GM21576 (cell line): ENCODE measurements around the gene CRABP2.

Experiments
- ATAC-seq: cut with Tn5 transposase; IDR thresholded peaks from one replicate; pipeline ENCODE4 v1.9.1; 2021; ENCODE audit warnings: mild to moderate bottlenecking, moderate library complexity; ENCODE audit not compliant: unreplicated experiment

CRABP2 gene

DNA sequence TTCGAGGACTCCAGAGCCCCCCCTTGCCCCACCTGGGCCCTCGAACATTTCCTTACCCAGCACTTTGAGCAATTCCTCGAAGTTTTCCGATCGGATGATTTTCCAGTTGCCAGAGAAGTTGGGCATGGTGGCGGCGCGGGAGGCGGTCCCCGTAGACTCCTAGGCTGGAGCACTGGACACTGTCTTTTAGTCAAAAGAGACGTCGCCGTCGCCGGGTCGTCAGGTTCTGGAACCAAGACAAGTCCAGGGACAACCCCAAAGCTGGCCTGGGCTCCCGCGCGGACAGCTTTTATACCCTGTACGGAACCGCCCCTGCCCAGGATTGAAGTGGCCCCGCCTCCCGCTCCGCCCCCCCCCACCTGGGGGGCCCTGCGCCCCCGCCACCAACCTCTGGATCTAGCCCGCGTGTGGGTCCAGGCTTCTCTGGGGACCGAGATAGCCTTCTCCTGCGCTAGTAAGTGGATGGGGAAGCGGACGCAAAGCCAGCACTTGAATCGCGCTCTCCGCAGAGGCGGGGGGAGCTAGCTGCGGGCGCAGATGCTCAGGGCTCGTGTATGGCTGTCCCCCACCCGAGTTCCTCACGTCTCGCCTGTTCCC is at the start of gene CRABP2:
TSS of gene CRABP2 (minus strand) at position 263 of the 597 bp plus-strand sequence. CDS start at position 126, 137 bp downstream.
- no peak for ATAC-seq

DNA sequence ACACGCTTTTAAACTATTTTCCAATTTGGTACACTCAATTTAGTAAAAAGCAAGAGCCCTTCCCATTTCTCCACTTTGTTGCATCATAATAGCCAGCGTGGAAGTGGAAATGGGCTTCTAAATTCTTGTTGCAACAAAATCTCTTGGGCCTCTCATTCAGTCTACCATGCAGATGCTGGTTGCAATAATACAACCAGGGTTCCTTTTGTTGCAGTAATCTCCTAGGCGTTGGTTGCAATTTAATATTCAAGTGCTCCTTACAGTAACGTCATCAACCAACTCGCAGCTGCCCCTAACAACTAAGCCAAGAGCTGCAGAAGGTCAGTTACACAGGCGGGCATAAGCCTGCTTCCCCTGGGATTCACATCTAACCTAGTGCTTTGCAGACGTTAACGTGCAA is 48.8 kb upstream of the CRABP2 start:
- ATAC-seq, result no peak

DNA sequence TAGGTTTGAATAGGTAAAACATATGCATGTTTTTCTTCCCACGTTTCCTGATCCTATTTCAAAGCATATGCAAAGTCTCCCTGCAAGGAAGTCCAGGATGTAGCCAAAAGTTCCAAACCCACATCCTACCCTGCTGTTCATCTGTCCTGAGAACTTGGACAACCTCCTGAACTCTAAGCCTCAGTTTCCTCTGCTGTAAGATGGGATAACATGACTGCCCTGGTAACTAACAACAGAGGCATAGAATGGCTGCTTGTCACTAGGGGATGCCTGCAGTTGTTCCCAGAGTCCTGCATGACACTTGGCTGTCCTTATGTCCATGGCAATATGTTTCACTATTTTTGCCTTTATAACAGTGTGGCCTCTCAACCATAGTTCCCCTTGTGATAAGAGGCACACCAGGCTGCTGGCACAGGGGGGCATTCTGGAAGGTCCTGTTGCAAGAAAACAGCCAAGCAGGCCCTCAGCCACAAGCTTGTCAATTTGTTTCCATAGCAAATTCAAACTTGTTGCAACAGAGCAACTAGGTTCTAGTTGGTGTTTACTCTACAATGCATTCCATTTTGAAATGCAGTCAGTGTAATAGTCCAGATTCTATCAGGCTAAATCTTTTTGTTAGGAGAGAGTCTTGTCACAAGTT is 47.6 kb upstream of the CRABP2 start:
- no peak for ATAC-seq

DNA sequence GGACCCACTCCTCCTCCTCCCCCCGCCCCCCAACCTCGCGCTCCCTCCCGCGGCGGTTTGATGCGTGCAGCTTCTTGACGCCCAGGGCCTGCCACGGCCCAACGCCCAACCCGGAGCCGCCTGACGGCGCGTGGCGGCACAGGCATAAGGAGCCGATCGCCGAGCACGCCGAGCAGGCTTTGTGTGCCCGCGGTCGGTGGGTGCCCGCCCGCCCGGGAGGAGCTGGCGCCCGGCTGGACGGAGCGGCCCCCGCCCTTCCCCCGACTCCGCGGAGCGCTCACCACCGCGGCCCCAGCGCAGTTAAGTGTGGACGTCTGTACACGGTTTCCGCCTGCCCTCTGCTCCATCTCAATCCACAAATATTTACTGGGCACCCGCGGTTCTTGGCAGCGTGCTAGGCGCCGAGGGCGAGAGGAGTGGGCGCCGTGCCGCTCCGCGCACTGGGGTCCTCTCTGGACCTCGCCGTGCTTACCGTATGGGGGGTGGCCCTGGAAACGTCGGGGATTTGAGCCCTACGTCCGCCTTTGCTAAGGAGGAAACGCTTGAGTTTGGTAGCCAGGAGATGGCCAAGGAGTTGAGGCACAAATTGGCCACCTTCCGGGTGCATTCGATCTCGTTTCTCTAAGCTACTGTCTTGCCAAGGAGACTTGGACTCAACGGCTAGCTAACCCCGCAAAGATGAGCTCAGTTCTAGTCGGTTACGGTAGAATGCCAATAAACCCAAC is 46.5 kb upstream of the CRABP2 start:
- ATAC-seq, result peak; percentile 50

DNA sequence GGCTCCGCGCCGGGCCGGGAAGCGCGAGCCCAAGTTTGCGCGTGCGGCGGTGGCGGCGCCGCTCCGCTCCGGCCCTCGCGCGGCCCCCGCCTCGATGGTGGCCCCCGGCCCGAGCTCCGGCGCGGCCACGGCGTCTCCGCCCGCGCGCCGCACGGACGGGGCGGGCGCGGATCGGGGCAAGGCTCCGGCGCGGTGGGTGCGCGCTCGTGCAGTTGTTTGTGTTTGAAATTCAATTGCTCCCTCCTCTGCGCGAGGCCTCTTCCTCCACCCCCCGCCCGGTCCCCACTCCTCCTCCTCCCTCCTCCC is 46.0 kb upstream of the CRABP2 start, which contains the start of gene HDGF:
TSS of gene HDGF (minus strand) at position 225 of the 306 bp plus-strand sequence. CDS start 246 bp downstream, outside the sequence.
- ATAC-seq, result no peak

DNA sequence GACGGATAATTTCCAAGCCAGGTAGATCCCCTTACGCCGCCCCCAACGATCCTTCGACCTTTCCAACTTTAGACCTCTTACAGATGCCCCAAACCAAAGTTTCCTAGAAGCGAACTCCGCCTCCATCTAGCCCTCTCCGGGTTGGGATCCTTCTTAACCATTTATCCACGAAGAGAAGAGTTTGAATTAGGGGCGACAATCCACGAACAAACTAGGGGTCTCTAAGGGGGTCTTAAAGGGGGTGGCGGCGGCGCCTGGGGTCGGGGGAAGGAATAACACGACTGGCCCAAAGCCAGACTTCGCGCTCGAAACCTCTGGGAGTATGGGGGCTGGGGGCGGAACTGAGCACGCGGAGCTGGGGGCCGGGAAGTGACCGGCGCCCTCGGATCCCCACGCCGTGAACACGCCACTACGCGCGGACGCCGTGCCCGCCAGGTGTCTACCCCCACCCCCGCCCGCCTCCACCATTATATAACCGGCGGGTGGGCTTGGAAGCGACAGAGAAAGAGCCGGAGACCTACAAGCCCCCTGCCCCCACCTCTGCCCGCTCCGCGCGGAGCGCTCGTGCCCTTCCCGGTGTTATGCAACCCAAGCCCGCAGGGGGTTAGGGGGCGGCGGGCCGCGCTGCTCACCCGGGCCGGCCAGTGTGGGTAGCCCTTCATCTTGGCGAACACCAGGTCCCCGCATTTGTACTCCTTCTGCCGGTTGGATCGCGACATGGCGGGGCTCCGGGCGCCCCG is 45.5 kb upstream of the CRABP2 start:
- peak; percentile 9 for ATAC-seq

DNA sequence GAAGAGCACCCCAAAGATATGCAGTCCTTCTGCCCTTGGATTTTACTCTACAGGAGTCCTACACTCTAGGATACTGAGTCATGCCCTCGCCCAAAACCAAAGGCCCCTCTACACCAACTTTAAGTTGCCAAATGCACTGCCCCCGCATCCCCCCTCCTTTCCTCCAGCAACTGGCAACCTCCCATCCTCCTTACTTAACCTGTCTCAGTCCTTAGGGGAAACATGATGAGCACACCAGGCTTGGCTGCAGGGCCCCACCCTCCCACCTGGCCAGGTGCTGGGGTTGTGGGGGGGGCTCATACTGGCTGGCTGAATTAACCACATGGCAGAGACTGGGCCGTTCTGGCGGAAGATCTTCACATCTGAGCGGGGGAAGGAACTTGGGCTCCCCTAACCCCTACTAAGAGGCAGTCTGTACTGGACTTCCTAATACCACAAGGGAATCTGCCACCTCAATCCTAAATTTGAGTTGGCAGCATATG is 44.8 kb upstream of the CRABP2 start:
- no peak for ATAC-seq

DNA sequence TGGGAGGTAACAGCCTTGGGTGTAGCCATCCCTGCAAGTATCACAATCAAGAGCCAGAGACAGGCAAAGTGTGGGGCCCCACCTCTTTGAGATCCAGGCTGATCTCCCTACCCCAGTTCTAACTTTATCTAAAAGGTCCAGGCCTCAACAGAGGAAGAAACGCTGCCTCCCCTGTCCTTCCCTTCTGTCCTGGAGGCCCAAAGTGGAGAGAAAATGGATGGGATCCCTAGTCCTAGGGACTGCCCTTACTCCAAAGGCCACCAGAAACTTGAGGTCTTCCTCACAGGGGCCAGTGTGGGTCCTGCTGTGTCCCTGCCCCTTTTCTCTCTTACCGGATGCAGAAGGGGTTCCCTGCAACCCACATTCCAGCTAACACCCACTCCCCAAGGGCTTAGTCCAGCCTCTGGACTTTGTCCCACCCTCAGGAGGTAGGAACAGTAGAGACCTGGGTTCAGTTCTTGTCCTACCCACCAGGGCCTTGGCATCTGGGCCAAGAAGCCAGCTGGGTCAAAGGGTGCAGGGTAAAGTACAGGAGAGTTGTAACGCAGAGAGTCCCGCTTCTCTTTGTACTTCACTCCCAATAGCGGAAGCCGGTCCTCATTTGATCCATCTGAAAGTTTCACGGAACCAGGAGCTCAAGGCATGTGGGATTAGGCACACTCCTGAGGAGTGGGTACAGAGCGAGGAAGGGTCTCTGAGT is 44.2 kb upstream of the CRABP2 start:
- no peak for ATAC-seq

DNA sequence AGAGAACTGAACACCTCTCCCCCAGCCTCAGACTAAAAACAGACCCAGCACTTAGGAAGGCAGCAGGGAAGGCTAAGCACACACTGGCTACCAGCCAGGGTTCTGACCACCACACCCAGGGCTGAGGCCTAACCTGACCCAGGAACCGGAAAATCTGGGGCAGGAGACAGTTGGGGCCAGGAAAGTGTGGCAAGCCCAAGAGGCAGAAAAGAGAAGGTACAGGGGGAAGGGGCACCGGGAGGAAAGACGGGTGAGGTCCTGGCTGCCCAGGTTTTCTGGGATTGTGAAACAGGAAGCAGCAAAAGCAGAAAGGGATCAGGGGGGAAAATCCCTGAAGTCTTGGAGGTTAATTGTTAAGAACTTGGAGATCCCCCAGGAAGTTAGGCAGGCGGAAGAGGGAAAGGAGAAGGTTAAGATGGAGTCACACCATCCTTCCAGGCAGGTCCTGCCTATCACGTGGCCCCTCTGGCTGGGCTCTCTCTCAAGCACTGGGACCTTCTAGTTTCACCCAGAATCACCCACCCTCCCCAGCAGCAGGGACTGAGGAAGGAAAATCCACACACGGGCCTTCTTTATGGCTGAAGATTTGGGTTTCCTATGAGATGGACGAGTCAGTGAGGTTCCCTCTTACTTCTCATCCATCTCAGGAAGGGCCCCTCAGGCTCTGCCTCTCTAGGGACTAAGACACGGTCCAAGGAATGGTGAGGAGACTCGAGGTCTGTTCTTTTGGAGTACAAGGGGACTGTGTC is 43.5 kb upstream of the CRABP2 start:
- no peak for ATAC-seq

DNA sequence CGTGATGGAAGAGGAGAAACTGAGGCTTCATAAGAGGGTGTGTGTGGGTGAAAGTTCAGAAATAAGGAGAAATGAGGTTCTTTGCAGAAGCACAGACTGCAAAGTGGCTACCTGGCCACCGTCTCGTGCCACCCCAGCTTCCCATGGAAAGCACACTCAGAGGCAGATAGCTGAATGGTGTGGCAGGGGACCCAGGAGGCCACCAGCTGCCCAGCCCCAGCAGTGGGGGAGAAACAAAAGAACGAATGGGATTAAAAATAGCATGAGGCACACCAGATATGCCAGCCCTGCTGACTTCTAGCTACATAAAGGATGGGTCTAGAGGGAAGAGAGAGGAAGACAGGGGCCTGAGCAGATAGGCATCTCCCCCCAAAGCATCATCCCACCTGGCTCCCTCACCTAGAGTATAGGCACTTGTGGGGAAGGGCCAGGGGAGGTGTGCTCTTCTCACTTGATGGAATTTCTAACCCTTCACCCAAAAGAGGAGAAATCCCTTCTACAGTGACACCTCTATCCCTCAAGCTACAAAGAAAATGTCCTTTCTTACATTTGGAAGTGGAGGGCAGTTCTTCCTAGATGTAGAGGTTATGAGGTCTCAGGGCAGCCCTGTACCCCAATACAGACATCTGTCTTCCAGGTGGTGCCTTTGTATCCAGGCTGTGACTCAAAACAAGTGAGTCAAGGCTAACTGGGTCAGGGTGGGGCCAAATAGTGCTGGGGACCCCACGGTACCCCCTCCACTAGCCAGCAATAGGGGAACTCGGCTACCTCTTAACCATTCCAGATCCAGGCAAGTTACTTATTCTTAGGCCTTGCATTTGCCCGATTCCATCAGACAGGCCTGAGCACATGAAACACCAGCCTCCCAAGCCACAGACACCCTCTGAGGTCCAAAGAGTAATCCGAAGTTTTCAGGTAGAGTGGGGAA is 42.6 kb upstream of the CRABP2 start:
- no peak for ATAC-seq

DNA sequence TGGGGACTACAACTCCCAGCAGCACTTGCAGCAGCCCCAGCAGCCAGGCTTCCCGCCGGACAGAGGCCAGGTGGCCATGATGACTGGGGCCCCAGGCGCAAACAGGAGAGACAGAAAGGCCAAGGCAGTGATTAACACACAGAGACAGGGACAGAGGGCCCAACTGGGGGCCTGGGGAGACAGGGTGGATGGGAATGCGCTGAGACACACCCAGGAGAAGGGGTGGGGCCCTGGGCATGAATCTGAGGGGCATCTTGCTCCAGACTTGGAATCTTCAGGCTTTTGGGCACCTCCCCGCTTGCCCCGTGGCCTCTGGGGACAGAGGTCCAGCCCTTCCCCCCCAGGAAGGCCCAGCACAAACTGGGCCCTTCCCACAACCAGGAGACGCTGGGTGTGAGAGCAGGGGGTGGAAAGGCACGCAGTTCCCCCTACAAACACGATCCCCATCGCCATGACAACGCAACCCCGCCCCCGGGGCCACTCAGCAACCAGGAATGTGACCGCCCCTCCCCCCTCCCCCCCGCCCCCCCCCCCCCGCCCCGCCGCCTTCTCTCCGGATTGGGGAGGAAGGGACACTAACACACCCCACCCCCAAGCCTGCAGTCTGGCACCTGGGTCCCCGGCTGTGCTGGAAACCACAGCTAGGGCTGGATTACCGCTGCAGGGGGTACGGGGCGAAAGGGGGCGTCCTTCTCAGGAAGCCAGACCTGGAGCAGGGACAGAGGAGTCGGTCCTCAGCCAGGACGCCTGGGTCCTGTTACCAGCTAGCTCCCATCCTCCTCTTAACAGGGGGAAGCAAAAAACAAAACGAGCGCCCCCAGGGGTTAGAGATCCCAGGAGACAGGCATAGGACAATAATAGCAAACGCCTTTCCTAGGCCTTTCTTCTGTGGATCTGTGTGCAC is 41.6 kb upstream of the CRABP2 start:
- ATAC-seq, result no peak

DNA sequence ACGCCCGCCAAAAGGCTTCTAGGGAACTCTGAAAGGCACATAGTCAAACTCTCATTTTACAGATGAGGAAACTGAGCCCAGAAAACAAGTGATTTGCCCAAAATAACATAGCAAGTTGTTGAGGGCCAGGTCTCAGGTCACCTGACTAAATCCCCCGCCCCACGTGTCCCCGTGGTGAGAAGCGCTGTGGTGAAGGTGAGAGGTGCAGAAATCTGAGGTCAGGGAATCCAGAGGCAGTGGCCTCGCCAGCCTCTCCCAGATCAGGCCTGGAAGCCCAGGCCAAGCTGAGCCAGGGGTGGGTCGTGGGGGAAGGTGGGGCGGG is 41.0 kb upstream of the CRABP2 start:
- ATAC-seq, result no peak

DNA sequence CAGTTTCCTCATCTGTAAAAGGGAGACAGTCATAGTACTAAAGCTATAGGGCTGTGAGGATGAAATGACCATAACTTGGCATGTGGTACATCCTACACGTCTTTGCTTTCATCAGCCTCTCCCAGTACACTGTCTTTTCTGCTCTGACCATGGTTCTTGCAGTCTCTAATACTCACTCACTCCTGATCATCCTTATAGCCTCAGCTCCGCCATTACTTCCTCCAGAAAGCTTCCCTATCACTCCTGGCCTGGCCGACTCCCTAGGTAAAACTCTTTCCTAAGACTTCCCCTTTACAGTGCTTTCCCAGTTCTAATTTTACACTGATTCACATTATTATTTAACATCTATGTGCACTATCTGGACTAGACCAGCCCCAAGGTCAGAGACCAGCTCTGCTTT is 40.5 kb upstream of the CRABP2 start:
- ATAC-seq, result no peak

DNA sequence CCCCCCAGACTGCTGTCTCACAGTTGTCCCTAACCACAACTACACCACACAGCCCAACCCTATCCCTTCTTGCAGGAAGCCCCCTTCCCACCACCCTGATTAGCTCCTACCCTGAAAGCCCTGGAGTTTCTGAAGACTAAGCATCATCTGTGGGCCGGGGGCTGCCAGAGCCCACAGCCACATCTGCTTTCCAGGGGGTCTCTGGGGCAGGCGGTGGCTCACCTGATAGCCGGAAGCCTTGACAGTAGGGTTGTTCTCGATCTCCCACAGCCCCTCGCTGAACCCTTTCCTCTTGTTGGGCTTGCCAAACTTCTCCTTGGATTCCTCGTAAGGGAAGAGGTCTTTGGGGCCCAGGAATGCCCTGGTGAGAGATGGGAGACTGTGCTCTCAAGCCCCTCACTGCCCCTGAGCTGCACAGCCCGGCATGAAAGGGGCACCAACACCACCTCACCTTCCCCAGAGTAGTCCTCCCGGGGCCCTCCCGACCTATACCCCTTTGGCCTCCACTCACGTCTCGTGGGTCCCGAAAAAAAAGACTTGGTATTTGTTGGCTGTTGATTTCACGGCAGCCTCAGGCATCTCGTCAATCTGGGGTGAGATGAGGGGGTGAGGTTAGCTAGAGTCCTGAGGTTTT is 39.5 kb upstream of the CRABP2 start:
- no peak for ATAC-seq

DNA sequence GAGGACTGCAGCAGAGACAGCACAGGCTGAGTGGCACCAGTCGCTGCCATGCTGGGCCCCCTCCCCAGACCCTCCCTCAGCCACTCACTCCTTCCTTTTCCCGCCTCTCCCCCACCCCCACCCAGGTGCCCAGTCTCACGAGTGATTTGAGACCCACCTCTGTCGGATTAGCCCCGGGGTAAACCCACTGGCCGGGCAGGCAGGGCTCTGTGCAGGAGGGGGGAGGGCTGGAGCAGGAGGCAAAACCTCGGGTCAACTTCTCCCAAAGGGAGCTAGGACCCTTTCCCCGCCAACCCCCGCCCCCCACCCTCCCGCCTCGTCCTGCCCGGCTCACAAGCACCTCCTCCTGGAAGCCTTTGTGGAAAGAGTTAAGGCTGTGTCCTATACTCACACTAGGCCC is 39.0 kb upstream of the CRABP2 start:
- ATAC-seq, result no peak

DNA sequence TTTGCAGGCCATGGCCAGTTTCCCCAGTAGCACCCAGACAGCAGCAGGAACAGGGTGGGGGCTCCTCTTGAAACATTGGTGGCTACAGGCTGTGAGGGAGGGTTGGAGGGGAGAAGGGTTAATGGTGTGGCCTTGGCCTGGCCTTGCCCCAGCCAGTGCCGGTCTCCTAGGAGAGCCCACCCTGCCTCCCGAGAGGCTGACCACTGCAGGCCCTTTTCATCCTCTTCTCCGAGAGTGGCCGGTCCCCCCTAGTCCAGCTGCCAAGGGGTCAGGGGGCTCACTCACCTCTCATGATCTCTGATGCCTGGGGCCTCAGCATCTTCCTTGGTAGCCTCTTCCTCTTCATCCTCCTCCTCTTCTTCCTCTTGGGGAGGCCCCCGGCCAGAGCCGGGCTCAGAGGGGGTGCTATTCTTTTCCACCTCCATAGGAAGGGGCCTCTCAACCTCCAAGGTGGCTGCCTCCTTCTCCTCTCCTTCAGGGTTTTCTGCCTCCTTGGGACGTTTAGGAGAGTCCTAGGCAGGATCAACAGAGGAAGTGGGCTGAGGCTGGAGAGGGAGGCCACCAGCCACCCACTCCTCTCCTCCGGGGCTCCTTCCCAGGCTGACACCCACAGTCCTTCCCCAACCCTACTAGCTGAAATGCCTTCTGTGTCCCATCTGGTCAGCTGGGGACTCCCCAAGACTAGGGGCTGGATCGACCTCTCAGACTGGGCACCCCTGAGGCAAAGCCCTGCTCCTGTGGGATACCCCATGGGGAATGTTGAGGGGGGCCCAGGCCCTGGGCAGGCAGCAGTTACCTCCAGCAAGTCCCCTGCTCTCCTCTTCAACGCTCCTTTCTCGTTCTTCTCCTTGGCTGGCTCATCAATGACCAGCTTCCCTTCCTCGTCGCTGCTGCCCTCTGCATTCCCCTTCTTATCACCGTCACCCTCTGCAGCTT is 38.3 kb upstream of the CRABP2 start:
- no peak for ATAC-seq

DNA sequence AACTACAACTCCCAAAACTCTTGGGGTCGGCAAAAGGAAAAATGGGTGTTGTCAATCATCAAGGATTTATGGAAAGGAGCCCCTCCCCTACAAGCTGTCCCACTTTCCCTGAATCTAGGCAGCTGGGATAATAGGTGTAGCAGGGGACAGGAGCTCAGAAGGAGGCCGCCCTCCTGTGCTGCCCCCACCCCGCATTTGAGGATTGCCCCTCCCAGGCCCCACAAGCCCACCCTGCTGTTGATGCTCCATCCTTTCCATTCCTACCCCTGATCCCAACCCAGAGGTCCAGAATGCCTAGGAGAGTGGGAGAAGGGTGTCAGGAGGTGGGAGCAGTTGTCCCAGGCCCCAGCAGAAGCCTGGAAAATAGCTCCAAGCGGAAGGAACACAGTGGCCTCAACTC is 37.4 kb upstream of the CRABP2 start:
- no peak for ATAC-seq
